ENCODE data around the gene AMIGO2. TPM values are rescaled to one million over a fixed set of nuclear protein-coding genes. Genes with fewer than 3 reads are reported as not detected.

The AMIGO2 gene
- total RNA-seq, 1 experiment from 2014 or later = 141 TPM

GRCh38 chr12:47102845-47103651 is 23.3 kb upstream of the AMIGO2 start:
- in situ Hi-C loops (cut with HindIII; ENCODE audit: low pct_unique_long_range_greater_than_20kb, low sequenced_read_pairs) = no loop called here
- DNase-seq (ENCODE audit: low read depth) = peak; percentile 57

GRCh38 chr12:47102406-47102805 is 22.6 kb upstream of the AMIGO2 start:
- peak; percentile 31 for DNase-seq (ENCODE audit: low read depth)
- in situ Hi-C loops (cut with HindIII; ENCODE audit: low pct_unique_long_range_greater_than_20kb, low sequenced_read_pairs) = no loop called here

- in situ Hi-C loops (cut with HindIII; ENCODE audit: low pct_unique_long_range_greater_than_20kb, low sequenced_read_pairs) = no loop called here
These were observed 20.4 kb upstream of the AMIGO2 start for GRCh38 chr12:47100160-47100559.

GRCh38 chr12:47099610-47100009 is 19.9 kb upstream of the AMIGO2 start:
- DNase-seq (ENCODE audit: low read depth) = no peak
- in situ Hi-C loops (cut with HindIII; ENCODE audit: low pct_unique_long_range_greater_than_20kb, low sequenced_read_pairs) = no loop called here

More at GRCh38 chr12:47100160-47100559, 20.4 kb upstream of the AMIGO2 start:
- DNase-seq (ENCODE audit: low read depth) = no peak

- in situ Hi-C loops (cut with HindIII; ENCODE audit: low pct_unique_long_range_greater_than_20kb, low sequenced_read_pairs) = no loop called here
- DNase-seq (ENCODE audit: low read depth) = no peak
These were observed 18.3 kb upstream of the AMIGO2 start for GRCh38 chr12:47098099-47098498.

GRCh38 chr12:47097276-47097896 is 17.6 kb upstream of the AMIGO2 start:
- in situ Hi-C loops (cut with HindIII; ENCODE audit: low pct_unique_long_range_greater_than_20kb, low sequenced_read_pairs) = no loop called here
- peak; percentile 60 for DNase-seq (ENCODE audit: low read depth)

GRCh38 chr12:47095446-47096236 is 15.9 kb upstream of the AMIGO2 start:
- DNase-seq (ENCODE audit: low read depth) = peak; percentile 93
- in situ Hi-C loops (cut with HindIII; ENCODE audit: low pct_unique_long_range_greater_than_20kb, low sequenced_read_pairs) = no loop called here

GRCh38 chr12:47094804-47095203 is 15.0 kb upstream of the AMIGO2 start:
- in situ Hi-C loops (cut with HindIII; ENCODE audit: low pct_unique_long_range_greater_than_20kb, low sequenced_read_pairs) = no loop called here
- peak; percentile 94 for DNase-seq (ENCODE audit: low read depth)

GRCh38 chr12:47091009-47091408 is 11.2 kb upstream of the AMIGO2 start:
- in situ Hi-C loops (cut with HindIII; ENCODE audit: low pct_unique_long_range_greater_than_20kb, low sequenced_read_pairs) = no loop called here
- DNase-seq (ENCODE audit: low read depth) = no peak

GRCh38 chr12:47088021-47088944 is 8.5 kb upstream of the AMIGO2 start:
- DNase-seq (ENCODE audit: low read depth) = peak; percentile 61
- in situ Hi-C loops (cut with HindIII; ENCODE audit: low pct_unique_long_range_greater_than_20kb, low sequenced_read_pairs) = no loop called here

- DNase-seq (ENCODE audit: low read depth) = peak; percentile 59
- in situ Hi-C loops (cut with HindIII; ENCODE audit: low pct_unique_long_range_greater_than_20kb, low sequenced_read_pairs) = no loop called here
These were observed 7.4 kb upstream of the AMIGO2 start for GRCh38 chr12:47087088-47087688.

- peak; percentile 75 for DNase-seq (ENCODE audit: low read depth)
- in situ Hi-C loops (cut with HindIII; ENCODE audit: low pct_unique_long_range_greater_than_20kb, low sequenced_read_pairs) = no loop called here
These were observed 6.1 kb upstream of the AMIGO2 start for GRCh38 chr12:47085815-47086252.

- in situ Hi-C loops (cut with HindIII; ENCODE audit: low pct_unique_long_range_greater_than_20kb, low sequenced_read_pairs) = no loop called here
- no peak for DNase-seq (ENCODE audit: low read depth)
These were observed 4.4 kb upstream of the AMIGO2 start for GRCh38 chr12:47084172-47084571.

- in situ Hi-C loops (cut with HindIII; ENCODE audit: low pct_unique_long_range_greater_than_20kb, low sequenced_read_pairs) = no loop called here
- DNase-seq (ENCODE audit: low read depth) = peak; percentile 95
These were observed 3.2 kb upstream of the AMIGO2 start for GRCh38 chr12:47082796-47083621.

GRCh38 chr12:47082283-47082682 is 2.5 kb upstream of the AMIGO2 start:
- in situ Hi-C loops (cut with HindIII; ENCODE audit: low pct_unique_long_range_greater_than_20kb, low sequenced_read_pairs) = no loop called here
- DNase-seq (ENCODE audit: low read depth) = no peak

GRCh38 chr12:47080725-47081502 is 1.2 kb upstream of the AMIGO2 start:
- in situ Hi-C loops (cut with HindIII; ENCODE audit: low pct_unique_long_range_greater_than_20kb, low sequenced_read_pairs) = no loop called here
- DNase-seq (ENCODE audit: low read depth) = peak; percentile 95
